ENCODE data around the gene PRRT2. TPM values are rescaled to one million over a fixed set of nuclear protein-coding genes. Genes with fewer than 3 reads are reported as not detected.

PRRT2 gene
- total RNA-seq, 2 experiments from 2014 or later = 0.09 to 3.4 TPM

DNA sequence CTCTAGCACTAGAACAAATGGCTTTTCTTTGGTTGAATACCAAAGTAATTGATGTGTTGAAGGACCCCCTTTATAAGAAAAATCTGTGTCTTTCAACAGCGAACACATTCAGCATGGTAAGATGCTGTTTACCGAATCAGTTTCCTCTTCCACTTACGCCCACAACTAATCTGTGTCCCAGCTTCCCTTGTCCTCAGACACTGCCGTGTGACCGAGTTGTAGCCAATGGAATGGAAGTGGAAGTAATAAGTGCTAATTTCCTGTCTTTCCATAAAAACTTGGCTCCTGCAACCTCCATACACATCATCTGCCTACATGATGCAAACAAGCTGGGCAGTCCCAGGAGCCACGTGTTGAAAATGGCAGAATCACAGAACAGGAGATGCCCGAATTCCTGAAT, 40.7 kb downstream of the PRRT2 start:
- POLR2A ChIA-PET = no interaction called here
- BruUV-seq (replicated peaks) = no TSS peak
- H3K36me3 ChIP-seq (ENCODE audit: insufficient read depth, low read length) = no peaks in the 10 kb centered on the region
- no peak for TF ChIP-seq EZH2phosphoT487 (IDR thresholded peaks at IDR 0.05; ENCODE audit: borderline replicate concordance, low read depth, low read length)
- TF ChIP-seq, protein P1, sequence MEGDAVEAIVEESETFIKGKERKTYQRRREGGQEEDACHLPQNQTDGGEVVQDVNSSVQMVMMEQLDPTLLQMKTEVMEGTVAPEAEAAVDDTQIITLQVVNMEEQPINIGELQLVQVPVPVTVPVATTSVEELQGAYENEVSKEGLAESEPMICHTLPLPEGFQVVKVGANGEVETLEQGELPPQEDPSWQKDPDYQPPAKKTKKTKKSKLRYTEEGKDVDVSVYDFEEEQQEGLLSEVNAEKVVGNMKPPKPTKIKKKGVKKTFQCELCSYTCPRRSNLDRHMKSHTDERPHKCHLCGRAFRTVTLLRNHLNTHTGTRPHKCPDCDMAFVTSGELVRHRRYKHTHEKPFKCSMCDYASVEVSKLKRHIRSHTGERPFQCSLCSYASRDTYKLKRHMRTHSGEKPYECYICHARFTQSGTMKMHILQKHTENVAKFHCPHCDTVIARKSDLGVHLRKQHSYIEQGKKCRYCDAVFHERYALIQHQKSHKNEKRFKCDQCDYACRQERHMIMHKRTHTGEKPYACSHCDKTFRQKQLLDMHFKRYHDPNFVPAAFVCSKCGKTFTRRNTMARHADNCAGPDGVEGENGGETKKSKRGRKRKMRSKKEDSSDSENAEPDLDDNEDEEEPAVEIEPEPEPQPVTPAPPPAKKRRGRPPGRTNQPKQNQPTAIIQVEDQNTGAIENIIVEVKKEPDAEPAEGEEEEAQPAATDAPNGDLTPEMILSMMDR (conservative IDR thresholded peaks at IDR 0.05; ENCODE audit: low read length) = no peak
- CTCF ChIA-PET (ENCODE audit: unreplicated experiment) = no interaction called here
- H3K27ac ChIP-seq (ENCODE audit: low read depth, low read length, poor library complexity, severe bottlenecking) = no peak overlapping the region
- DNase-seq (ENCODE audit: low spot score) = no peak
- H3K4me3 ChIP-seq (ENCODE audit: low read depth, low read length, poor library complexity, severe bottlenecking) = no peak overlapping the region
- intact Hi-C loops (cut with micrococcal nuclease; ENCODE audit: unreplicated experiment) = no loop called here
- no peaks in the 10 kb centered on the region for H3K9me2 ChIP-seq (ENCODE audit: insufficient read depth, low read length)
- H3K4me1 ChIP-seq (ENCODE audit: insufficient read depth, low read length, poor library complexity, severe bottlenecking) = no peaks in the 10 kb centered on the region
- H4K20me1 ChIP-seq (ENCODE audit: insufficient read depth, low read length) = no peaks in the 10 kb centered on the region
- H3K79me2 ChIP-seq (ENCODE audit: insufficient read depth, low read depth, low read length) = no peaks in the 10 kb centered on the region
- no peaks in the 10 kb centered on the region for H3K9me3 ChIP-seq (ENCODE audit: low read length)
- H2AFZ ChIP-seq (ENCODE audit: low read length) = no peak overlapping the region
- no peak overlapping the region for H3K4me2 ChIP-seq (ENCODE audit: low read length)

DNA sequence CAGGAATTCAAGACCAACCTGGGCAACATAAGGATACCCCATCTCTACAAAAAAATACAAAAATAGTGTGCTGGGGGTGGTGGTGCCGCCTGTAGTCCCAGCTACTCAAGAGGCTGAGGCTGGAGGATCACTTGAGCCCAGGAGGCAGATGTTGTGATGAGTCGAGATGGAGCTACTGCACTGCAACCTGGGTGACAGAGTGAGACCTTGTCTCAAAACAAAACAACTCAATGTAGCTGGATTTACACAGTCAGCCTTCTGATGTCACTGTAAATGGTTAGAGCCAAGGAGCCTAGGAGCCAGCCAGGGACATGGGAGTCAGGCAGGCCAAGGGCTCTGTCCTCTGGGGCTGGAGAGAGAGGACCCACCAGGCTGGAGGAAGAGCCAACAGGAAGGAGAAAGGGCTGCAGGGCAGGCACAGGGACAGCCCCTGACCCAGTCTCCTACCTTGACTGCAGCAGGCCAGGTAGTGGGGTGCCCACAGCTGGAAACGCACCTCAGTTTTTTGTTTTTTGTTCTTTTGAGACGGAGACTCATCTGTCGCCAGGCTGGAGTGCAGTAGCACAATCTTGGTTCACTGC, 42.6 kb downstream of the PRRT2 start:
- ChIA-PET CTCF (ENCODE audit: unreplicated experiment) (no interaction called here), POLR2A (no interaction called here)
- Histone ChIP-seq H3K4me2 (ENCODE audit: low read length) (no peak overlapping the region), H3K4me3 (ENCODE audit: low read depth, low read length, poor library complexity, severe bottlenecking) (no peak overlapping the region), H3K36me3 (ENCODE audit: insufficient read depth, low read length) (0 out of 2 replicates have a peak, but pooled peaks cover 14% of the 10 kb centered on the region), H2AFZ (ENCODE audit: low read length) (no peak overlapping the region), H3K79me2 (ENCODE audit: insufficient read depth, low read depth, low read length) (no peaks in the 10 kb centered on the region), H3K4me1 (ENCODE audit: insufficient read depth, low read length, poor library complexity, severe bottlenecking) (no peaks in the 10 kb centered on the region), H3K9me2 (ENCODE audit: insufficient read depth, low read length) (no peaks in the 10 kb centered on the region), H4K20me1 (ENCODE audit: insufficient read depth, low read length) (no peaks in the 10 kb centered on the region), H3K9me3 (ENCODE audit: low read length) (no peaks in the 10 kb centered on the region), H3K27ac (ENCODE audit: low read depth, low read length, poor library complexity, severe bottlenecking) (no peak overlapping the region)
- TF ChIP-seq EZH2phosphoT487 (IDR thresholded peaks at IDR 0.05; ENCODE audit: borderline replicate concordance, low read depth, low read length) = no peak
- TF ChIP-seq, protein P1 (conservative IDR thresholded peaks at IDR 0.05; ENCODE audit: low read length) = no peak
- BruUV-seq (replicated peaks) = no TSS peak
- intact Hi-C loops (cut with micrococcal nuclease; ENCODE audit: unreplicated experiment) = no loop called here
- no peak for DNase-seq (ENCODE audit: low spot score)

DNA sequence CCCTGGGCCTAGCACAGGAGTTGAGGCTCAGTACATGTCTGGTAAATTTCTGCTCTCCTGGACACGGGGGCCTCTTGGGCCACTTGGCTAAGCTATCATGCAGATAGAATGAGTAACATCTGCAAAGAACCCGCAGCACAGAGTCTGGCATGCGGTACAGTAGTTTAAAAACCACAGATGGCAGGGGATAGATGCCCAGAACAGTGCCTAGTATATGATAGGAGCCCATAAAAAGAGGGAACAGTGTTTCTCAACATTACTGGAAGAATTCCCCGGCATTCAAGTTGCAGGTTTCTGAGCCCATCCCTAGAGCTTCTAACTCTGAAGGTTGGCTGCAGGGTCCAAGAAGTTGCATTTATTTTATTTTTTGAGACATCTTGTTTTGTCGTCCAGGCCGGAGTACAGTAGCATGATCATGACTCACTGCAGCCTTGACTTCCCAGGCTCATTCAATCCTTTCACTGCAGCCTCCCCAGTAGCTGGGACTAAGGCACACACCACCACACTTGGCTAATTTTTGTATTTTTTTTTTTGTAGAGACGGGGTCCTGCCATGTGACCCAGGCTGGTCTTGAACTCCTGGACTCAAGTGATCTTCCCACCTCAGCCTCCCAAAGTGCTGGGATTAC, 45.3 kb downstream of the PRRT2 start:
- ChIA-PET CTCF (ENCODE audit: unreplicated experiment) (no interaction called here), POLR2A (interaction anchor here (0.6 kb wide), 1 partner anchor 70 kb away, joined by 3 read pairs; no protein-coding TSS in a partner anchor)
- H3K27ac ChIP-seq (ENCODE audit: low read depth, low read length, poor library complexity, severe bottlenecking) = no peak overlapping the region
- BruUV-seq (replicated peaks) = no TSS peak
- no peaks in the 10 kb centered on the region for H4K20me1 ChIP-seq (ENCODE audit: insufficient read depth, low read length)
- intact Hi-C loops (cut with micrococcal nuclease; ENCODE audit: unreplicated experiment) = no loop called here
- DNase-seq (ENCODE audit: low spot score) = no peak
- peaks cover 5% of the 10 kb centered on the region; the same call in 1 of the 2 replicates for H3K79me2 ChIP-seq (ENCODE audit: insufficient read depth, low read depth, low read length)
- peaks cover 23% of the 10 kb centered on the region; the same call in 1 of the 2 replicates for H3K36me3 ChIP-seq (ENCODE audit: insufficient read depth, low read length)
- no peaks in the 10 kb centered on the region for H3K9me2 ChIP-seq (ENCODE audit: insufficient read depth, low read length)
- no peak overlapping the region for H3K4me3 ChIP-seq (ENCODE audit: low read depth, low read length, poor library complexity, severe bottlenecking)
- TF ChIP-seq EZH2phosphoT487 (IDR thresholded peaks at IDR 0.05; ENCODE audit: borderline replicate concordance, low read depth, low read length) = no peak
- no peak overlapping the region for H2AFZ ChIP-seq (ENCODE audit: low read length)
- H3K4me1 ChIP-seq (ENCODE audit: insufficient read depth, low read length, poor library complexity, severe bottlenecking) = peaks cover 6% of the 10 kb centered on the region
- no peaks in the 10 kb centered on the region for H3K9me3 ChIP-seq (ENCODE audit: low read length)
- no peak overlapping the region for H3K4me2 ChIP-seq (ENCODE audit: low read length)

Data from OCI-LY7 (cell line).